DLD1 (cell line): ENCODE data around the gene MANSC1.

ENCODE experiments used
- in situ Hi-C: cut with HindIII; loops from 2 replicates; pipeline ENCODE4 v1.10.0; 2017; ENCODE audit warnings: low sequenced_read_pairs

The MANSC1 gene

GRCh38 chr12:12349711-12350665 is at the start of gene MANSC1:
TSS of gene MANSC1 (minus strand) at chr12:12350242. CDS start at chr12:12343314, 6,928 bp downstream.
- in situ Hi-C loops, result loop anchor here (10.0 to 25.0 kb wide), 2 partner anchors 265 to 813 kb away; no protein-coding TSS in a partner anchor

GRCh38 chr12:12399161-12399560 is 49.1 kb upstream of the MANSC1 start:
- in situ Hi-C loops, result loop anchor here (25.0 kb wide), 1 partner anchor 263 kb away; no protein-coding TSS in a partner anchor

DNA sequence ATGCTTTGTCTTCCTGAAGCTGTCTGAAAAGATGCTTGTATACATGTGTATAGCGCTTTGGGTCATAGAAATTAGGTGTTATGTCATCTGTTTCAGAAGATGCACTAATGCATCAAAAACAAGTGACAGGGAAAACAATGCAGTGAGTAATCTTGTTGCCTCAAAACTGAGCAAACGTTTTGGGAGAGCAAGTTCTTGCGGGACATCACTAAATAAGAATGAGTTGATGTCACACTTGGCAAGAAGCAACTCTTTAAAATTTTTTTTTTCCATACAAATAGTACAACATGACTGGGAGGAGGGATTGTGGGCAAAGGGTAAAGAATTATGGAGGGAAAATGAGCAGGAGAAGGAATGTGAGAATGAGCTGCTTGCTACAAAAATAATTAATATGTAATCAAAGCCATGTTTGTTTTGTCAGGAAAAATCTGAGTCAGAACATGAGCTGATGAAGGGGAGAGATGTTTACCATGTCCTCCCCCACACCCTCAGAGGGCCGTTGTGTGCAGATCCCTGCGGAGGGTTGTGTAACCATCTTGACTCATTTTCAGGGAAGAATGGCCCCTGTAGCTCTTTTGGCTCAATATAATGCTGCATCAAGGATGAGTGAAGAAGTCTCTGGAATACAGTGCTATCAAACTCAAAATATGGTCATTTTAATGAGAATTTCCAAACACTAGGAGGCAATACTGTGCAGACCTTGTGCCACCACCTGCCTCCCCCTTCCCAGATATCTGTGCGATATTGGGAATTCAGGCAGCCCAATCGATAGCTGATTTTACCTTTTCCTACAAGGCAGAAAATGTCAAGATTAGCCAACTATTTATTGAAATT is 48.2 kb upstream of the MANSC1 start:
- in situ Hi-C loops, result loop anchor here (25.0 kb wide), 1 partner anchor 264 kb away; no protein-coding TSS in a partner anchor

GRCh38 chr12:12397184-12397583 is 47.1 kb upstream of the MANSC1 start:
- in situ Hi-C loops, result loop anchor here (25.0 kb wide), 1 partner anchor 265 kb away; no protein-coding TSS in a partner anchor

- in situ Hi-C loops, result loop anchor here (25.0 kb wide), 1 partner anchor 266 kb away; no protein-coding TSS in a partner anchor
Measured at GRCh38 chr12:12396694-12397093, 46.7 kb upstream of the MANSC1 start.

GRCh38 chr12:12393171-12393570 is 43.1 kb upstream of the MANSC1 start:
- in situ Hi-C loops, result loop anchor here (25.0 kb wide), 1 partner anchor 269 kb away; no protein-coding TSS in a partner anchor

GRCh38 chr12:12392413-12392812 is 42.4 kb upstream of the MANSC1 start:
- in situ Hi-C loops, result loop anchor here (25.0 kb wide), 1 partner anchor 270 kb away; no protein-coding TSS in a partner anchor

DNA sequence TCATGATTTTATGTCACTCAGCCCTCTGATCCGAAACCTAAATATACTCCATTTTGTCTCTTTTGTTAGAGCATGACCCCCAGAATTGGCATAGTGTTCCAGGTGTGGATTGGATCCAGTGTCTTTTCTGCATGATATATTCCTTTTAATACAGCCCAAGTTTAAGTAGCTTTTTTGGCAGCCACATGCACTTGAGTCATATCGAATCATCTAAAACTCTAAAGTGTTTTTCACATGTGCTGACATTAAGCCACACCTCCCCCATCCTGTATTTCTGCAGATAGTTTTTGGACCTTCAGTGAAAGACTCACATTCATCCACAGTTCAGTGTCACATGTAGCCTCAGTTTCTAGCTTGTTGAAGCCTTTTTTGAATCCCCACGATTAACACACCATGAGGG is 37.5 kb upstream of the MANSC1 start:
- in situ Hi-C loops, result loop anchor here (5.0 to 25.0 kb wide), 2 partner anchors 55 to 275 kb away; no protein-coding TSS in a partner anchor

DNA sequence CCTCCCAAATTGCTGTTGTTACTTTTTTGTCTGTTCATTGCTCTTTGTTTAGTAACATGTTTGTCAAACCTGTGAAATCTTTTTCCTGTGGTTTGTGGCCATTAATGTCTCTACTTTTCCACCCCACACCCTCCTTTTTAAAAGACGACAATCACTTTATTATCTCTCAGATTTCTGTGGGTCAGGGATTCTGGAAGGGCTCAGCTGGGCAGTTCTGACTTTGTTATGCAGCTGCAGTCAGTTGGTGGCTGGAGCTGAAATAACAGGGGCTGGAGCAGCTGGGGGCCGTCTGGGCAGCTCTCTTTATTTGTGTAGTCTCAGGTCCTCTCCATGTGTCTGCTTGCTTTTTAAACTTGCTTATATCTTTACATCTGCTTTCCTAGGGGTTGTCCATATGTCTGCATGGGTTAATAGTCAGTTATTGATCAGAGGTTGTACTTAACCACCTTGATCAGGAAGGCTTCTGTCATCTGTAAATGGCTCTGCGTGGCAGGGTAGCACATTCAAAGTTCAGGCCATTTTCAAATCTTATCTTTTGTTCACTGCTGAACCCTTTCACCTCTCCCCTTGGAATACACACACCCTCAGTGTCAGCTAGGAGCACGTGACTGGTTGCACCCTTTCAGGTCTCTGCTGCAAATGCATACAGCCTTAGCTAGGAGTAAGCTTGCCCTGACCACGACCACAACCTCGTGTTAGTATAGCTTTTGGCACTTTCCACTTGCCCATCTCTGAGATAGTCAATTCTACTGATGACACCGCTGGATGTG is 34.7 kb upstream of the MANSC1 start:
- in situ Hi-C loops, result loop anchor here (5.0 to 25.0 kb wide), 2 partner anchors 58 to 278 kb away; no protein-coding TSS in a partner anchor

- in situ Hi-C loops, result loop anchor here (25.0 kb wide), 1 partner anchor 280 kb away; no protein-coding TSS in a partner anchor
Measured at GRCh38 chr12:12381982-12382381, 31.9 kb upstream of the MANSC1 start.

- in situ Hi-C loops, result loop anchor here (25.0 kb wide), 1 partner anchor 281 kb away; no protein-coding TSS in a partner anchor
Measured at GRCh38 chr12:12380949-12381593, 31.0 kb upstream of the MANSC1 start.

GRCh38 chr12:12379831-12380730 is 30.0 kb upstream of the MANSC1 start:
- in situ Hi-C loops, result loop anchor here (25.0 kb wide), 1 partner anchor 282 kb away; no protein-coding TSS in a partner anchor

DNA sequence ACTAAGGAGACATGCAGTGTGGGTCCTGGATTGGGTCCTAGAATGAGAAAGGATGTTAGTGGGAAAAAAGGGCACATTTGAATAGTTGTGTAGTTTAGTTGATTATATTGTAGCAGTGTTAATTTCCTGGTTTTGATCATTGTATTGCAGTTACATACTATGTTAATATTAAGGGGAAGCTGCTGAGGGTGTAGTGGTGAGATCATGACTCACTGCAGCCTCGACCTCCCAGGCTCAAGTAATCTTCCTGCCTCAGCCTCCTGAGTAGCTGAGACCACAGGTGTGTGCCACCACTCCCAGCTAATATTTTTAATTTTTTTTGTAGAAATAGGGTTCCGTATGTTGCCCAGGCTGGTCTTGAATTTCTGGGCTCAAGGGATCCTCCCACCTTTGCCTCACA is 28.6 kb upstream of the MANSC1 start:
- in situ Hi-C loops, result loop anchor here (25.0 kb wide), 1 partner anchor 284 kb away; no protein-coding TSS in a partner anchor

DNA sequence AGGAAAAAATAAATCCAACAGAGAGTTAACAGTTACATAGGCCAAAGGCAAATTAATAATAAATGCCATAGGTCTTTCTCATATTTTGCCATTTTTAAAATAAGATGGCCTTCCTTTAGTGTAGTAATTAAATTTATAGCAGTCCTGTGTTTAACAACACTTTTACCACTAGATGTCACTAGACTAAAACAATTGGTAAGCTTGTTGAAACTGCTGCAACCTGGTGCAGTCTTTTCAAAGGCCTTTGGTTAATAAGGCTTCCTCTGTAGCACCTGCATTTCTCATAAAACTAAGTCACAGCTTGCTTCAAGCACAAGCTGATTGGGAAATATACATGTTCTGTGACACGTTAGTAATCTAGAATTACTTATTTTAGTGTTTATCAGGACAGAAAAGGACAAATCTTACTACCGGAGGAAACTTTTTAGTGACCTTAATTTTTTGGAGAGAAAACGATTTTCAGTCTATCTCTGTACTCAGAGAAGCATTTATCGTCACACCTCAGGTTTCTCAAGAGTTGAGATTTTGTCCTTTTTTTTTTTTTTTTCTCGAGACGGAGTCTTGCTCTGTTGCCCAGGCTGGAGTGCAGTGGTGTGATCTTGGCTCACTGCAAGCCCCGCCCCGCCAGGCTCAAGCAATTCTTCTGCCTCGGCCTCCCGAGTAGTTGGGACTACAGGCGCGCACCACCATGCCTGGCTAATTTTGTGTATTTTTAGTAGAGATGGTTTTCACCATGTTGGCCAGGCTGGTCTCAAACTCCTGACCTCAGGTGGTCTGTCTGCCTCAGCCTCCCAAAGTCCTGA is 26.8 kb upstream of the MANSC1 start:
- in situ Hi-C loops, result loop anchor here (25.0 kb wide), 1 partner anchor 285 kb away; no protein-coding TSS in a partner anchor

DNA sequence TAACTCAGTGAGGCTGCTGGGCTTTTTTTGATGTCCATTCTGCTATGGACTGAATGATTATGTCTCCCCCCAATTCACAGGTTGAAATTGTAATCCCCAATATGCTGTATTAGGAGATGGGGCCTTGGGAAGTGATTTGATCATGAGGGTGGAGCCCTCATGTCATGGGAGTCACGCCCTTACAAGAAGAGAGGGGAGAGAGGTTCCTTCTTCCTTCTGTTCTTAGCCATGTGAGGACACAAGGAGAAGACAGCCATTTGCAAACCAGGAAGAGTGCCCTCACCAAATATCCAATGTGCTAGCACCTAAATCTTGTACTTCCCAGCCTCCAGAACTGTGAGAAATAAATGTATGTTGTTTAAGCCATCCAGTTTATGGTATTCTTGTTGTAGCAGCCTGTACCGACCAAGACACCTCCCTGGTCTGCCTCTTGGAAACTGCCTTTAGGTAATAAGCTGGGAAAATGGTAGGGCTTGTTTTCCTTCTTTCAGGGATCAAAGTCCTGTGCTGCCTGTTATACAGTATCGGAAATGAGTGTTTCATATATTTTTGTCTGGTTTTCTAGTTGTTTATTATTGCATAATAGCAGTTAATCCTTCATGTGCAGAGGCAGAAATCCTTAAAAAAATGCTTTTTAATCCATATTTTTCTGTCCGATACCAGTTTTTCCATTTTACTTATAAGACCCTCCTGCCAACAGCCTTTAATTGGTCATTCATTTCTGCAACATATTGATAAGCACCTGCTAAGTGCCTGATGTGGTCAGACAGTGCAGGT is 23.1 kb upstream of the MANSC1 start:
- in situ Hi-C loops, result no loop called here

DNA sequence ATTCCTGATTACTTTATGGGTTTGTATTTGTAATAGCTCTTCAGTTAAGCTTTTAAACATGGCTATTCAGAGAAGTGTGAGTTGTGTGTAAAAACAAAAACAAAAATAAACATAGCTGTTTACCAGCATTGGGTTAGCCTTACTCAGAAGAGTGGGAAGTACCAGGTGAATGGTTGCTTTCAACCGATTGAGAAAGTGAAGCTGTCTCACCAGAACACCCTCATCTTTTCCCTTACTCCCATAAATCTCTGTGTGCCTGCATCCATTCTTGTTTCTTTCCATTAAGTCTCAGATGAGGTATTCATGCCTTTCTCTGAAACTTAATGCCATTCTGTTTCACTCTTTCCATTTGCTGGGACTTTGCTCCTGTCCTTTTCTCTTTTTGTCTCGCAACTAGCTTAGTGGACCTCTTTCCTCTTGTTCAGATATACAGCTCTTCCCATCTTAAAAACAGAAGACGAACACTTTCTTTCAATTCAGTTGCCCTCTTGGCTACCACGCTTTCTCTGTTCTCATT is 17.5 kb upstream of the MANSC1 start:
- in situ Hi-C loops, result no loop called here
